ENCODE results near the gene TWF1. TPM values are rescaled to one million over a fixed set of nuclear protein-coding genes. Genes with fewer than 3 reads are reported as not detected.

TWF1 gene
- polyA plus RNA-seq, 3 donors = 67.0 to 71.5 (median 70.0) TPM

DNA sequence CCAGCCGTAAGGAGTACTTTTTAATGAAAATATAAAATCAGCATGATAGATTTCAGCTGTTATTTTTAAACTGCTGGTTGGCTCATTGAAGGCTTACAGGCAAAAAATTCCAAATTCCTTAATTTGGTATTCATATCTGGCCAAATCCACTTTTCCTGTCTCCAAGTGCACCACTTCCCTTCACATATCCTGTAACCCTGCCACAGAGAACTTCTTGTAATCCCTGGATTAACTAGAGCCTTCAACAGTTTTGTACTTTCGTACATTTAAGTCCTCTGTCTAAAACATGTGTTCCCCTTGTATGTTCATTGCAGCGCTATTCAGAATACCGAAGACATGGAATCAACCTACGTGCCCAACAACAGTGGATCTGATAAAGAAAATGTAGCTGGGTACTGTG, 57.1 kb downstream of the TWF1 start:
- no peak for DNase-seq

- DNase-seq = no peak
Observed at GRCh38 chr12:43744826-43745225, 61.3 kb downstream of the TWF1 start.

Other genes starting within 250 kb of the TWF1 start
- 10 to 100 TPM in 2 of 3 donors, 1 to 10 TPM in 1; 9.7 to 13.1 (median 12.8) TPM for gene PUS7L, start 47.5 kb downstream of the TWF1 start, polyA plus RNA-seq (ENCODE audit: insufficient read length in 3 of 3)
- gene IRAK4, start 47.4 kb downstream of the TWF1 start, polyA plus RNA-seq (ENCODE audit: insufficient read length in 3 of 3) = 10 to 100 TPM; 11.2 to 19.5 (median 15.9) TPM
- gene TMEM117, start 29.8 kb upstream of the TWF1 start, polyA plus RNA-seq (ENCODE audit: insufficient read length in 3 of 3) = 10 to 100 TPM in 2 of 3 donors, 1 to 10 TPM in 1; 9.1 to 12.7 (median 12.7) TPM